Stimulated activated CD8-positive, alpha-beta memory T cell treated with anti-CD3 and anti-CD28 coated beads, Interleukin-4, amount 100 ng/mL, for 4 hours (primary cell): ENCODE results near the gene VASH1.
A peak's percentile ranks its signal among the peaks of the same experiment; 100 is the strongest.

Experiments used
- DNase-seq, 2 donors: peaks; one replicate each; pipeline ENCODE4 v3.0.0-alpha.2; 2020; ENCODE audit warnings: low read depth in 2 of 2, low spot score in 1 of 2

Gene VASH1

DNA sequence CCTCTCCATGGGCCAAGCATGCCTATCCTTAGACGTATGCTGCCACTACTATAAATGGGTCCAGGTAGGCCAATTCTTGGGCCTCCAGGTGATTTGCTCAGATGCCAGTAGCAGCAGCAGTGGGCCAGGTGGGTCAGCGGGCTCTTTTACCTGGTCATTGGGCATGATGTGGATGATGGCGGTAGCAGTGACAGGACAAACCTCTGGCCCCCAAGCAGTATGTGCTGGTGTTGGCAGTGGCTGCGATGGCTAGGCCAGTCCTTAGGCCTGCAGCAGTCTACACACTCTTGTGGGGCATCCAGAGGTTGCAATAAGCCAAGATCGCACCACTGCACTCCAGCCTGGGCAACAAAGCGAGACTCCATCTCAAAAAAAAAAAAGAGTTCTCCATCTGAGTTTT is 19.1 kb upstream of the VASH1 start:
- DNase-seq = no peak

GRCh38 chr14:76742966-76743365 is 18.3 kb upstream of the VASH1 start:
- DNase-seq = no peak

DNA sequence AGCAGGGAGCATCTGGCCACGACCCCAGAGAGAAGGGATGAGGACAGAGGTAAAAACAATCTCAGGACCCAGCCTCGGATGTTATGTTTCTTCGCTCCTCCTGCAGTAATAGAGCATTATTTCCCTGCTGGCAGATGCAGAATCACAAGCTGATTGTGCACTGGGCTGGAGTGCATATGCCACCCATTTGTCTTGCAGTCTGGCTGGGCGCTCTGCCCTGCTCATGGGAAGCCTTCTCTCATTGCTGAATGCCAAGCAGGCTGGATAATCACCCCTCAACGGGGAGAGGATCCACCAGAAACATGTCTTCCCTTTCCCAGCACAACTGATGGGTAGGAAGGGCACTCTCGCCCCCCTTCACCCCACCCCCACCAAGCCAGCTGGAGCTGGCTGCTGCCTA is 8.5 kb upstream of the VASH1 start:
- DNase-seq = no peak

GRCh38 chr14:76753541-76754198 is 7.6 kb upstream of the VASH1 start:
- DNase-seq = no peak

- DNase-seq = no peak
These were observed 6.7 kb upstream of the VASH1 start for GRCh38 chr14:76754586-76754985.

GRCh38 chr14:76755610-76756370 is 5.5 kb upstream of the VASH1 start:
- DNase-seq = no peak

GRCh38 chr14:76756371-76756750 is 4.9 kb upstream of the VASH1 start:
- no peak for DNase-seq

- no peak for DNase-seq
These were observed 1.7 kb upstream of the VASH1 start for GRCh38 chr14:76759589-76759988.

GRCh38 chr14:76760331-76761135 is 735 bp upstream of the VASH1 start:
- no peak for DNase-seq

- no peak for DNase-seq
These were observed 717 bp downstream of the VASH1 start for GRCh38 chr14:76761960-76762410.

DNA sequence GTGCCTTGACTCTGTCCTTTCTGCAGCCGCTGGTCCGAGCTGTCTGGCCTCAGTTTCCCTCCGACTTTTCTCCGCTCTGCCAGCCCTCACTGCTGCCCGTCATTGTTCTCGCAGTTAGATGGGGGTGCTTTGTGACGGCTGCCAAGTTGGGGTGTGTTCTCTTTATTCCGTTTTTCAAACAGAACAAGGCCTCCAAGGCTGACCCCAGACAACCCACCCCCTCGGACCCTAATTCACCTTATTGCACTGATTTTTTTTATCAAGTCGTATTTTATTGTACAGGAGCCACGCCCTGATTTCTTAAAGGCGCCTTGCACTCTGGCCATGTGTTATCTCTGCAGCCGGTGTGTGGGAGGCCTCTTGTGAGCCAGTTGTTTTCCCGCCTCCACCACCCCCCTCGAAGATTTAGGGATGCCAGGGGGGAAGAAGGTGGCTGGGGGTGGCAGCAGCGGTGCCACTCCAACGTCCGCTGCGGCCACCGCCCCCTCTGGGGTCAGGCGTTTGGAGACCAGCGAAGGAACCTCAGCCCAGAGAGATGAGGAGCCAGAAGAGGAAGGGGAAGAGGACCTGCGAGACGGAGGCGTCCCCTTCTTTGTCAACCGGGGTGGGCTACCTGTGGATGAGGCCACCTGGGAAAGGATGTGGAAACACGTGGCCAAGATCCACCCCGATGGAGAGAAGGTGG is 1.3 kb downstream of the VASH1 start:
- DNase-seq = no peak

DNA sequence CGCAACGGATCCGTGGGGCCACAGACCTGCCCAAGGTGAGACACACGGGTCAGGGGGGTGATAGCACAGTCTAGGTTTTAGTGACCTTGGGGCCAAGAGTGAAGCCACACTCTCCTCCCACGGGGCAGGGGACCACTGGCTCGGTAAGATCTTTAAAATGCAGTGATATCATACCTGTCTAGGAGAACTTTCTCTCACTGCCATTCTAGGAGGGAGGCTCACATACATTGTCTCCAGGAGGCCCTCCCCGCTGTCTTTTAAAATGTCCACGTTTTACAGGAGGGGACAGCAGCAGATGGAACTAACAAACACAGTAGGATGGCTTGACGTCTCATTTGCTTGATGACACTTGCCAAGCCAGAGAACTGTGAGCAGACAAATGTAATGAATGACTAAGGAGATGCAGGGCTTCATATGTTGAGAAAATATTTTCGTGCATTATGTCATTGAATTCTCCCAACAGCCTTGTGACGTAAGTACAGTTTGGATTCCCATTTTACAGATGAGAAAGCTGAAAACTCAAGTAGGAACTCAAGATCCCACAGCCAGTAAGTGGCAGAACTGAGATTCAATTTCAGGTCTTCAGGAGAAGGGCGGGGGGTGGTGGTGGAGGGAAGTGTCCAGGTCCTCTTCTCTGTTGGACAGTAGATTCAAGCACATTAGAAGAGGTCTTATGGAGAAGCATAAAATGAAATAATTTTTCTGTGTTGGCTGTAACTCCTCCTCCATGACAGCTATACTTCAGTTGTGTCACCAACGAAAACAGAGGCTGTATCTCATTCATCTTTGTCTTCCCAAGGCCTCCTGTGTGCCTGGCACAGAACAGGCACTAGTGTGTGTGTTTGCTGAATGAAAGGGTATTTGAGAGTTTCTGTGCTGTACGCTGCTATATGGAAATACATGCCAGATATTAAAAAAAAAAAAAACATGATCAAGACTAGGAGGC is 2.1 kb downstream of the VASH1 start:
- no peak for DNase-seq

- no peak for DNase-seq
These were observed 4.2 kb downstream of the VASH1 start for GRCh38 chr14:76765461-76765931.

DNA sequence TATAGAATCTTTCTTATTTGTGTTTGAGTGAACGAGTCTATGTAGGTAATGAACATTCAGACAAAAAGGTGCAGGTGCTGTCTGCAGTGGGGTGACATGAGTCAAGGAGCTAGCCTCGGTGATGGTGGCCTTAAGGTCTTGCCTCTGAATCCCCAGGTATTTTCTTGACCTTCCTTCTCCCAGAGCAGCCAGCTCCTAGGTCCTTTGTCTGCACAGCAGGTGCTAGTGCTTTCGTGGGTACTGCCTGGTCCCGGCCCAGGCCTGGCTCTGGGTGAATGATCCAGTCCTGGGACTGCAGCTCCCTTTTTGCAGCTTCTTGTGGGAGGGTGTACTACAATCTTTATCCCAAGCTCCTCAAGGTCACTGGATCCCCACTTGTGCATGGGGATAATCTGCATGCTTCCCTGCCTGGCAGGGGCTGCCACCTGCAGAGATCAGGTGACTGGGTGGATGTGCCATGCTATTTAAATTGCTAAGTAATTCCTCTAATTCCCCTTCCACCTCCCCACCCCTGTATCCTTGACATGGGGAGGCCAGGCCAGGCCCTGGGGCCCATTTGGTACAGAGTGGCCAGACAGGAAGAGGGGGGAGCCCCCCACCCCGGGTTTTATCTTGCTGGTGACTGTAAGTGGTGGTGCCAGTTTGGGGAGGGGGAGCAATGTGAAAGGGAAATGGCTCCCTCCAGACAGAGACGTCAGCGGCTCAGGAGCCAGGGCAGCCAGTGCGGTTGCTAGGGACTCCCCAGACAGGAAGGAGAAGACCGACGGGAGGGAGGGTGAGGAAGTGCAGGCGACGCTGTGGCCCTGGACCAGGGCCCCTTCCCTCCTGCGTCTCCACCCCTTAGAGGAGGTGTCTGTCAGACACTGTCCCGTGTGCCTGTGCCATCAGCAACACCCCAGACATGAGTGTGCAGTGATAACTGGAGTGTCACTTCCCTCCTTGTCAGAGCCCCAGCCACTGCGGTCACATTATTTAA is 6.7 kb downstream of the VASH1 start:
- DNase-seq = peak in 1 of 2 donors; percentile 45

DNA sequence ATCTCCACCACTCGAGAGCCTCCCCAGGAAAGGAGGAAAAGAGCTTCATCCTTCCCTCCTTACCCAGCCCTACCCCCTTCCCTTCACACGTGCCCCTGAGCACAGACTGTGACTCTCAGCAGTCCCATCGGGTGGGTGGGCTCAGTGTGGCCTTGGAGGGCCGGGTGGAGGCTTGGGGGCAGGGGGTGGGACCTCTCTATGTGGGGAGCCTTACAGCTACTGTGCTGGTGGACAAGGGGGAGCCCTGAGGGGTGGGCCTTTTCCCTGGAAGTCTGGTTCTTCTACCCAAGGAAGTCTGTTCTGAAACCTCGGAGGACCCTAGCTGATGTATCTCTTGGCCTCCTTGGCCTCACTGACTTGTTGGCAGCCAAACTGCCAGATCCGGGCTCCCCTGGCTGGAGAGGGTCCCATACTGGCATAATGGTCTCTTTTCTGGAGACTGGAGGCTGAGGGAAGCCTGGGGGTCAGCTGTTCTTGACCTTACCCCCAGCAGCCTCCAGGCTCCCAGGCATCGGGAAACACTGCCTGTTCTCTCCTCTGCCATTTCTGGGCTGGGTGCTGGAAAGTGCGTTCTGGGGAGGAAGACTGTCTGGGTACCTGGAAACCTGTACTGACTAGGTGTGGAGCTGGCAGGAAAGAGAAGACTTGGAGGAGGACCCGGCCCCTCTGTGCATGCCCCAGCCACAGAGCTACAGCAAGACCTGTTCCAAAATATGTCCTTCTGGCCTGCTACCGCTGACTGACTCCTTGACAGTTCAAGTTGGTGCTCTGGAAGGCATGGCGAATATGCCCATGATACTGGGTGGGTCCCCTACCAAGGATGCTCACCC is 7.6 kb downstream of the VASH1 start:
- DNase-seq = no peak

- DNase-seq = no peak
These were observed 8.5 kb downstream of the VASH1 start for GRCh38 chr14:76769636-76770292.
